Measurements from ENCODE around the gene HSDL2. TPM values are rescaled to one million over a fixed set of nuclear protein-coding genes. Genes with fewer than 3 reads are reported as not detected.
"Not testable (repeated sequence)": the region's sequence is repeated elsewhere in the genome, so short reads cannot be mapped to it uniquely, and the experiment has no call there.

Gene HSDL2
- total RNA-seq, 1 experiment from 2014 or later: 40.0 TPM

DNA sequence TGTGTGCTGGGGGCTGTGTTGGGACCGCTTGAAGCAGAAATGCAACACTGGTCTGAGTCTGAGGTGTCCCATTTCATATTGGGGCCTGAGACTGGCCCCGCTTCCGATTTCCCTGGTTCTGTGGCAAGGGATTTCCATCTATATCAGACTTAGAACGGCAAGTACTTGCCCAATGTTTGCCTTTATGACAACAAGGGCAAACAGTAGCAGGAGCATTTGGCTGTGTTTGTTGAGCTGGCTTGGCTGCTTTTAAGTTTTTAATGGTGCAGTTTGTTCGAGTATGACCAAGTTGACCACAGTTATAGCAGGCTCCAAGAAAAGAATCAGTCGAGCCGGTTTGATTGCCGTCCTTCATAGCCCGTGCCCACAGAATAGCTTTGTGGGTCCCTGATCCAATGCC is 17.0 kb downstream of the HSDL2 start:
- DNase-seq (ENCODE audit: low read depth): no peak

DNA sequence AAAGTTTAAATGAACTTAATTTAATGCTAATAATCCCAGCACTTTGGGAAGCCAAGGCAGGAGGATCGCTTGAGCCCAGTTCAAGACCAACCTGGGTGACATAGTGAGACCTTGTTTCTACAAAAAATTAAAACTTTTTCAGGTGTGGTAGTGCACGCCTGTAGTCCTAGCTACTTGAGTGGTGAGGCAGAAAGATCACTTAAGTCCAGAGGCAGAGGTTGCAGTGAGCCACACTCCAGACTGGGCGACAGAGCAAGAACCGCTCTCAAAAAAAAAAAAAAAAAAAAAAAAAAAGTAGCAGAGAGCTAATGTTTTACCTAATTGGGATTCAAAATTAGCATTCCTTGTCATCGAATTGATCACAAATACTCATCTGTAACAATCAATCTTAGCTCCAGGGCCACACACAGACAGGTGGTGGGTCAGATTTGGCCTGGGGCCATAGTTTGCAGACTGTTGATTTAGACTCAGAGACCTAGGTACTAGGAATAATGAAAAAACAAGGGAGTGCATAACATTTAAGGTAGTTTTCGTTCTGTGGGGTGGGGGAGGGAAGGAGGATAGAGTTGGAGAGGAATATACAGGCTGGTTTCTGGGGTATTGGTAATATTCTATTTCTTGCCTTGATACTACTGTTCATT is 21.4 kb downstream of the HSDL2 start:
- DNase-seq (ENCODE audit: low read depth): no peak

DNA sequence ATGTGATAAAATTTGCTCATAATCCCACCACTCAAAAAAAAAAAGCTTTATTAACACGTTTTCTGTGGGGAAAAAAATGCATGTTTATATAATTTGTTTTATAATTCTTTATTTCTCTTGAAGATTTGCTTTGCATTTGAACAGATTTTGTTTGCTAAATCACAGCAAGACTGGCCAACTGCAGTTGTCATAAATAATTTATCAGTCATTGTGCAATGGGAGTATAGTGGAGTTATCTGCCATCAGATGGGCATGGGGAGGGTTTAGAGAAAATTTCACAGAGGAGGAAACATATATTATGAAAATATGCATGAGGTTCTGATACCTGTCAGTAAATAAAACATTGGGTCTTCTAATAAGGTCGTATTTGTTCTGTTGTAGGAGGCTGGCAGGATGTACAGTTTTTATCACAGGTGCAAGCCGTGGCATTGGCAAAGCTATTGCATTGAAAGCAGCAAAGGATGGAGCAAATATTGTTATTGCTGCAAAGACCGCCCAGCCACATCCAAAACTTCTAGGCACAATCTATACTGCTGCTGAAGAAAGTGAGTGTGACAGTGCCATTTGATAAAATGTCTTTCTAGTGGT is 23.8 kb downstream of the HSDL2 start:
- DNase-seq (ENCODE audit: low read depth): no peak

DNA sequence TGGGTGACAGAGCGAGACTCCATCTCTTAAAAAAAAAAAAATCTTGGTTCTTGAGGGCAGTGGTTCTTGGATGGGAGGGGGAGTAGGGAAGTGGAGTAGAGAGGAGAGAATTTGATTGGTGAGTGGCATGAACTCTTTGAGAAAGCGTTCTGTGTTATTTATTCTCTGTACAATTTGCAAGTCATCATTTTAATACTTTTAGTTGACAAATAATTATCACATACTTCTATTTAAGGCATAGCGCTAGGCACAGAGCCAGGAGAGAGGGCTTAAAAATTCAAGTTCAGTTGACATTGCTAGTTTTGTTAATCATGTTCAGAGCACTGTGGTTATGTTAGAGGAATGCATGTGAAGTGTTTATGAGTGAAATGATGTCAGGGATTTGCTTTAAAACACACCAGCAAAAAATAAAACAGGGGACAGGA is 24.6 kb downstream of the HSDL2 start:
- no peak for DNase-seq (ENCODE audit: low read depth)

DNA sequence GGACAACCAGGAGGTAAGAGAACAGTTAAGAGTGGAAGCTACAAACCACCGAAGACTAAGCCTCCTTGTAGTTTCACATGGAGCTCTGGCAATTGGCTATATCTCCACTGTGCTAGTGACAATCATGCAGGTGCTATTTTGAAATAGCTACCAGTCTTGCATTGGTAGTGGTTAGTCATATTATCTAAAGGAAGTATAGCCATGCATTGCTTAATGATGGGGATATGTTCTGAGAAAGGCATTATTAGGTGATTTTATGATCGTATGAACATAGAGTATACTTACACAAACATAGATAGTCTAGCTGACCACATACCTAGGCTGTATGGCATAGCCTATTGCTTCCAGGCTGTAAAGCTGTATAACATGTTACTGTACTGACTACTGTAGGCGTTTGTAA is 28.4 kb downstream of the HSDL2 start:
- no peak for DNase-seq (ENCODE audit: low read depth)

DNA sequence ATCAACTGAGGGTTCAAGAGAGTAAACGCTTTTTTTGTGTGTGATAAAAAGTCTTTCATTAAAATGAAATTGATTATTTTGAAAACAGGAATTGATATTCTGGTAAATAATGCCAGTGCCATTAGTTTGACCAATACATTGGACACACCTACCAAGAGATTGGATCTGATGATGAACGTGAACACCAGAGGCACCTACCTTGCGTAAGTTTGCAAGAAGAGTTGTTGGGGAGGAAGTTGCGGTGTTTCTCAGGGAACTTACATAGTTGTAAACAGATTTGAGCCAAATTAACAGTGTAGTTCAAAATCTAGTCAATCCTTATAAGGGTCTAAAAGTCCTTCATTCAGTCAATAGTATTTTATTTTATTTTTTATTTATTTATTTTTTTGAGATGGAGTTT is 28.9 kb downstream of the HSDL2 start:
- no peak for DNase-seq (ENCODE audit: low read depth)

DNA sequence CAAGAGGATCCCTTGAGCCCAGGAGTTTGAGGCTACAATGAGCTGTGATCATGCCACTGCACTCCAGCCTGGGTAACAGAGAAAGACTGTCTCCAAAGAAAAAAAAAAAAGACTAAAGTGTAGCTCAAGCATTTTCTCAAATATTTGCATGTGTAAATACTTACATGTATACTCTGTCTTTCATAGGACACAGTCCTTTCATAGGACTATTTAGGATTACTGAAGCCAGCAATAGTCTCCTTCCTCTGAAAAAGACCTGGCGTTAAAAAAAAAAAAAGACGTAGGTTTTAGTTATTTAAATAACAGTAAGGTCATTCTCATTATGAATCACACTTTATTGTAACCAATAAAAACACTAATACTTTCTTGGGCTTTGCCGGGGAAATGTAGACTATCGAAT is 29.9 kb downstream of the HSDL2 start:
- DNase-seq (ENCODE audit: low read depth): no peak

DNA sequence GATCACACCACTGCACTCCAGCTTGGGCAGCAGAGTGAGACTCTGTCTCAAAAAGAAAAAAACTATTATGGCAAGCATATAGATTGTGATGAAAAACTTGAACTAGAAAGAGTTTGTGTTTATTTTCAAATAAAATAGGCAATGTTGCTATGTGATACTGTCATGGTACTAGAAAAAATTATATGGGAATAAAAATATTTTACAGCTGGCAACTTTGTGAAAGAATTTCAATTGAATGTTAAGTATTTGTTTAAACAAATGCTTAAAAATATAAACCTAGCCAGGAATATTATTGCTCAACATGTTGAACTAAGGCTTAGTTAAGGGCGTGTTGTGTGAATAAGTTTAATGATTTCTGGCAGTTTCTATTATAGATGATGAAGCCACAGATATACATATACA is 31.7 kb downstream of the HSDL2 start:
- no peak for DNase-seq (ENCODE audit: low read depth)

DNA sequence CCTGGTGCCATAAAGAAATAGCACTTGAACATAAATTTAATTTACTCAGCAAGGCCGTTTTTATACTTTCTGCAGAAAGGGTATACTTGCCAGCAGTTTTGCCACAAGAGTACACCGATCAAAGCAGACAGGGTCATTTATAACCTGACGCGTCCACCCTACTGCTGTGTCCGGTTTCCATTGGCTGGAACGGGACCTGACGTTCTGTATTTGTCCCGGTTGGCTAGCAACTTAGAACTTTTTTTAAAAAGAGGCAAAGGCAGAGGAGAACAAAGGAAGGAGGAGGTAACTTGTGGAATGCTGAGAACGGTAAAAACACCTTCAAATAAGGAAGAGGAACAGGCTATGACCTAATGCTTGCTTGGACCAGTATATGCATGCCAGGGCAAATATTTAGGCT is 33.8 kb downstream of the HSDL2 start:
- not testable (repeated sequence) for DNase-seq (ENCODE audit: low read depth)

DNA sequence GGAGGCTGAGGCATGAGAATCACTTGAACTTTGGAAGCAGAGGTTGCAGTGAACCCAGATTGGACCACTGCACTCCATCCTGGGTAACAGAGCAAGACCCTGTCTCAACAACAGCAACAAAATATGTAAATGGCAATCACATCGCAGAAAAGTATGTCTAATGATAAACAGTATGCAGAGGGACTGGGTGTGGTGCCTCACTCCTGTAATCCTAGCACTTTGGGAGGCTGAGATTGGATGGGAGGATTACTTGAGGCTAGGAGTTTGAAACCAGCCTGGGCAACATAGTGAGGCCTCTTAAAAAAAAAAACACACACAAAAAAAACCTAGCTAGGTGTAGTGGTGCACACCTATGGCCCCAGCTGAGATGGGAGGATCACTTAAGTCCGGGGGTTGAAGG is 40.3 kb downstream of the HSDL2 start:
- DNase-seq (ENCODE audit: low read depth): no peak

DNA sequence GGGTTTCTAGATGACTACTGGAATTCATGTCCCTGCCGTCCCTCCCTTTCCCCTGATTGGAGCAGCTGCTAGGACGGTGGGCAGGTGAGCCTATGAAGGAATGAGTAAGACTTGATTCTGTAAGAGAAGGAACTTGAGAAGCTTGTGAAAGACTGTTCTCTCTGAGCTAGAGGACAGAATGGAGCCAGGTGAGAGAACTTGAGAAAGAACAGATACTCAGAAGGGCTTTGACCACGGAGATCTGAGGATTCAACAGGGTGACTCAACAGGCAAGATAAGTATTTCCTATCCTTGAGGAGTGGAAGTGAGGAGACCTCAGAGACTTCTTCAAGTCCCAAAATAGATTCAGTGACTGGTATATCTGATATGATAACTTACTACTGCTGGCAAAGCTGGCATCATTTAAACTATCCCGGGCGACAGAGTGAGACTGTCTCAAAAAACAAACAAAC is 41.9 kb downstream of the HSDL2 start:
- DNase-seq (ENCODE audit: low read depth): no peak

DNA sequence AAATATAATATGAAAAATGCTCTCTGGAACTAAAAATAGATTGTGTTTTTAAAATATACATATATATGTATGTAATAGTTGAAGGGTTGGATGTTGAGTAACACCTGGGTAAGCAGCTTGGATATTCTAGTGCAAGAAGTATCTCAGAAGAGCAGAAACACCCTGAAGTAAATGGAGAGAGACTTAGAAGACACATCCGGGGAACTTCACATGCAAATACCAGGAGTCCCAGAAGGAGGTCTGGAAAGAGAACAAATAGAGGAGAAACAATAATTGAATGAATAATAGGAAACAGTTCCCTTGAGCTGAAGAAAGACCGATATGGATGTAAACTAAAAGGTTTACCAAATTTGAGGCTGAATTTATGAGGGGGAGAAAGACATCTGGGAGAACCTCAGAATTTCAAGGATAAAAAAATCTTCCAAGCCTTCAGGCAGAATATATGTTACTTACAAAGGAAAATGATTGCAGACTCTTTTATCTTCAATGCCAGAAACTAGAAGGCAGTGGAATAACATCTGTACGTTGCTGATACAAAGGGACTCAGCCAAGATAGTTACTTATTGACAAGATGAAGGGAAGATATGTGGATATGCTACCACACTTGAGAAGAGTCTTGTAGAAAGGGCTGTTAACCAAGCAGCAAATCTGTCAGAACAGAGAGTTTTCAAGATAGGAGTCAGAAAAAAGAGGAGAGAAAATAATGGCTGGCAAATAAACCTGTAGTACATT is 42.7 kb downstream of the HSDL2 start:
- no peak for DNase-seq (ENCODE audit: low read depth)

DNA sequence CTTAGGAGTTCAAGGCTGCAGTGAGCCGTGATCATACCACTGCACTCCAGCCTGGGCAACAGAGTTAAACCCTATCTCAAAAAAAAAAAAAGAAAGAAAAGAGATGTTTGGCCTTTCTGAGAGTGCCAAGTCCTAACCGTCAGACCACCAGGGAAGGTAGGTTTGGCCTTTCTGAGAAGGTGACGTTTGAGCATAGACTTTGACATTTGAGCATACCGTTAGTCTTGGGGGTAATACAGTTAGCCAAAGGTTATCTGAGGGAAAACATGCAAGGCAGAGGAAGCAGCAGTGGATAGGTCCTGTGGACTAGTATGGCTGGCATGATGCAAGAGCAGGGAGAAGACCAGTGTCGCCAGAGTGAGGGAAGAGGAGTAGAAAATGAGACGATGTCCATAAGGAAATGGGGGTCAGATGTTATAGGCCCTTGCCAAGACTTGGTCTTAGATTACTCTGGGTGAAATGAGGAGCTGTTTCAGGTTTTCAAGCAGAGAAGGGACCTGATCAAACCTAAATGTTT is 50.2 kb downstream of the HSDL2 start:
- no peak for DNase-seq (ENCODE audit: low read depth)

DNA sequence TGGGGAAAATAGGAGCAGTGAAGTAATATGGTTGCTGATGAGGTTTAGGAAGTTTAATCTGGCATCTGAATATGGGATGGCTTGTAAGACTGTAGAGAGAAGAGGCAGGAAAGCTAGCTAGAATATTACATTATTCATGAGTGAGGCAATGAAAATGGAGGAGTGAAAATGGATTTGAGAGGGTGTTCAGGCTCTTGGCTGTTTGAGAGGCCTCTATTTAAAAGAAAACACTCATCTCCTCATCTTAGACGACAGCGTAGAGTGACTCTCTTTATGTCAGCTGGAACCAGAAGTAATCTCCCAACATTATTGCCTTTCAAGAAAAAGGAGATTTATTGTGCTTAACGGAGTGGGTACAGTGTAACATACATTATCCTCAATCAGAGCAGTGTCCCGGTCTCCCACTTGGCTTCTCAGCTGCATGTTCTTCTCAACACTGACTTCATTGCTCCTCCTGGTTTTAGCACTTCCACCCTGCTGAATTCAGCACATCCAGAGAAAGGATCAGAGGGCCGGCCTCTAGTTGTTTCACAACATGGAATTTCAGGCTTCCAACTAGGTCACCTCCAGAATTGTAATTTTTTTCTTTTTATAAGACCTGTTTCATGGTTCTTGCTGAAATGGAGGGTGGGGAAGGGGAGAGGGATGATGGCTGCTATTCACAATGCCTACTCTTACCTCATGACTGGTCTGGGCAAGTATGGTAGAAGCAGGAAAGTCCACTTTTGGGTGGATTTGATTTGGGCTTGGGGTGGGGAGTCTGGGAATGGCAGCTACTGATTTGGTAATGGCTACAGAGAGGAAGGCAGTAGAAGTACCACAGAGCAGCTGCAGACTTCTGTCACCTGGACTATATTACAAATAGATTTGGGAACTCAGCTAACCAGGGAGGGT is 53.8 kb downstream of the HSDL2 start:
- DNase-seq (ENCODE audit: low read depth): no peak

DNA sequence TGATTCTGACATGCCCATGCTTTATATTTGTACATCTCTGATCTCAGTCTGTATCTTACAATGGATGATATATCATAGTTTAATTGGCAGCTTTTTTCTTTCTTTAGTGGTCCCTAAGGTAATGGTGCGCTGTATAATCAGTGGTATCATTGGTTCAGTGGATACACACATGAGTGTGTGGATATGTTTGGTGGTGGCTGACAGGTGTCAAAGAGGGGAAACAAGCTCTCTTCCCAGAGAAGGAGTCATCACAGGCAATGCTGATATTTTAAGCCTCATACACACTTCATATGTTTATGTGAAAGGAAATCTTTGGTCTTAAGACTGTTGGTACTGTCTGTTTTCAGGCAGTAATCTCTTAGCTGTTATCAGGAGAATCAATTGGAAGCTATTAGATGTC is 54.6 kb downstream of the HSDL2 start:
- no peak for DNase-seq (ENCODE audit: low read depth)

DNA sequence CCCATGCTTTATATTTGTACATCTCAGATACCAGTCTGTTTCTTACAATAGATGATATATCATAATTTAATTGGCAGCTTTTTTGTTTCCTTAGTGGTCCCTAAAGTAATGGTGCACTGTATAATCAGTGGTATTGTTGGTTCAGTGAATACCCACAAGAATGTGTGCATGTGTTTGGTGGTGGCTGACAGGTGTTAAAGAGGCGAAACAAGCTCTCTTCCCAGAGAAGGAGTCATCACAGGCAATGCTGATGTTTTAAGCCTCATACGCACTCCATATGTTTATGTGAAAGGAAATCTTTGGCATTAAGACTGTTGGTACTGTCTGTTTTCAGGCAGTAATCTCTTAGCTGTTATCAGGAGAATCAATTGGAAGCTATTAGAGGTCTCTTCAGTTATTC is 57.5 kb downstream of the HSDL2 start:
- DNase-seq (ENCODE audit: low read depth): no peak

DNA sequence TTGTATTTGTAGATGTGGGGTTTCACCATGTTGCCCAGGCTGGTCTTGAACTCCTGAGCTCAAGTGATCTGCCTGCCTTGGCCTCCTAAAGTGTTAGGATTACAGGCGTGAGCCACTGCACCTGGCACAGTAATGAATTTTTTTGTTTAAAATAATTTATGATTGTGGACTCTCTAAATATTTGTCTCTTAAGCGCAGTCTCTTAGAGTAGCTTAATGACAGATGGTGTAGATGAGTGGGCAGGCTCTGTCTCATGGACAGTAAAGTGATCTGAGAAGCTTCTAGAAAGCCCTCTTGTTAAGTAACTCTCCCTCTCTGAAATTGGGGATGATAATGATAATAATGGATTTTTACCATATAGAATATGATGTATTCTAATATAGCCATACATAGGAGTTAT is 59.3 kb downstream of the HSDL2 start:
- DNase-seq (ENCODE audit: low read depth): no peak

DNA sequence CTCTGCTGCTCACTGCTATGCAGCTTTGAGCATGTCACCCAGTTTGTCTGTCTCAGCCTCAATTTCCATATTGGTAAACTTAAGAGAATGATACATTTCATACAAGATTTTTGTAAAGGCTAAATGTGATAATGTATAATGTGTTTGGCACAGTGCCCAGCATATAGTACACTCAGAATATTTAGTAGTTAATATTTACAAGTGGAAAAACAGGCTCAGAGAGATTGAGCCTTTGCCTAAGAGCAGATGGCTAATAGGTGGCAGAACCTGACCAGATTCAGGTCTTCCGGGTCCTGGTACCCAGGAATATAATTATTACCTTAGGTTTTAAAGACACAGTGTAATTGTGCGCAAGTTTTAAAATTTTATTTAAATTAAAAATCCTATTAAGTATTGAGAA is 59.9 kb downstream of the HSDL2 start:
- DNase-seq (ENCODE audit: low read depth): no peak

DNA sequence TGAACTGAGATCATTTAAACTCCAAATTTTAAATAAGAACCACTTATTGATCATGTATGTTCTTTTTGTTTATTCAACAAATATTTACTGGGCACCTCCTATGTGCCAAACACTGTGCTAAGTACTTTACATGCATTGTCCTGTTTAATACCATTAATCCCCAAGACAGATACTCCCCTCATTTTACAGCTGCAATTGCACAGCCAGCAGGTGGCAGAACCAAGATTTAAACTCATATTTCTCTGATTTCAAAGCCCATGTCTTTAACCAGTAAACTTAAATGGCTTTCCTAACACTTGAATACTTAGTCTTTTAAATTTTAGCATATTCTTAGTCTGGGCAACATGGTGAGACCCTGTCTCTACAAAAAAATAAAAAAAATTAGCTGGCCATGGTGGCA is 63.3 kb downstream of the HSDL2 start:
- DNase-seq (ENCODE audit: low read depth): peak; percentile 1

DNA sequence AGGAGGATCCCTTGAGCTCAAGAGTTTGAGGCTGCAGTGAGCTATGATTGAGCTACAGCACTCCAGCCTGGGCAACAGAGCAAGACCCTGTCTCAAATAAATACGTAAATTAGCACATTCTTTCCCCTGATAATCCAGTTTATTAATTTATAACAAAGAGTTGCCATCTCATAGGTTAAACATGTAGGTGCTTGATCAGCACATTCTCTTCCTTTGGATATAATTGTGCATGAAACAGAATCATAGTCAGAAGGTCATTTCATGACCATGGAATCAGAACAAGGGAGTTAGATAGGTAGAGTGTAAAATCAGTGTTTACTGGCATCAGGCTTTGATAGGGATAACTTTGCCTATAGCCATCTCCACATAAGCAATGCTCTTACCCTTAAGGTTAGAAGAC is 63.7 kb downstream of the HSDL2 start:
- no peak for DNase-seq (ENCODE audit: low read depth)

DNA sequence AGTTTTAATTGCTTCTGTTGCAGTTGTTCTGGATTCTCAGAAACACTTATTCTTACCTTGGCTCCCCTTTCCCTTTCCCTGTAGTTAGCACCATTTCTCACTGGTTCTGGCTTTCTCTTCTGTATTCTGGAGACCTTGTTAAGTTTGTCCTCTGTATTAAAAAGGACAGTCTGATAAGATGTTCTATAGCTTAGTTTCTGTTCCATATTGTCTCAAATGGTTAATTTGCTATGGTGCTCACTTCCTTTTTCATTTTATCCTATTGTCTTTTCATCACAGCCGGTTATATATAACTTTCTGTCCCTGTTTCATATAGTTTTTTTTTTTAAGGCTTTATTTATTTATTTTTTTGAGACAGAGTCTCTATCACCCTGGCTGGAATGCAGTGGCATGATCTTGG is 65.3 kb downstream of the HSDL2 start:
- DNase-seq (ENCODE audit: low read depth): no peak

DNA sequence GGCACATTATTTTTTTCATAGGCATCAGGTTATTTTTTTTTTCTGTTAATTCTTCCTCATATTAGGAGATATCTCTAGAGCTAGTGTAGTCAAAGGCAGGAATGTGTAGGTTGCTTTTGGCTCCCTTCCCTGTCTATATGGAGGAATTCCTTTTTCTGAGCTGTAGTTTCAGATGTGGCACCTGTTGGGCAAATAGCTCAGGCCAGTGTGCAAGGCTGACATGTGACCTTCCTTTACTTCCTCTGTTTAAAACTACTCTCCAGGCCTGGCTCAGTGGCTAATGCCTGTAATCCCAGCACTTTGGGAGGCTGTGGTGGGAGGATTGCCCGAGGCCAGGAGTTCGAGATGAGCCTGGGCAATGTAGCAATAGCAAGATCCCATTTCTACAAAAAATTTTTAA is 66.2 kb downstream of the HSDL2 start:
- DNase-seq (ENCODE audit: low read depth): no peak

Data from RPMI7951 (cell line).